GM12878 (cell line): ENCODE results near the gene EFHD1. TPM values are rescaled to one million over a fixed set of nuclear protein-coding genes. Genes with fewer than 3 reads are reported as not detected.

ENCODE experiments used
- EGR1 ChIP-seq, 2 experiments: IDR thresholded peaks; 1 replicate in 1 of 2; 2 replicates in 1 of 2; pipeline ENCODE4 v1.6.1; 2011 to 2012; ENCODE audit warnings: low read depth in 2 of 2, low read length in 2 of 2, borderline replicate concordance in 1 of 2, mild to moderate bottlenecking in 1 of 2, moderate library complexity in 1 of 2
- GABPA ChIP-seq: IDR thresholded peaks from 2 replicates; pipeline ENCODE4 v1.6.1; 2014; ENCODE audit warnings: antibody characterized with exemption, low read depth, mild to moderate bottlenecking, inconsistent platforms
- HDAC2 ChIP-seq: fragments of 200-600 bp; sonication (generic); IDR thresholded peaks from 2 replicates; pipeline ENCODE4 v1.6.1; 2017
- HDAC6 ChIP-seq: fragments of 200-600 bp; sonication (generic); IDR thresholded peaks from one replicate; pipeline ENCODE4 v1.8.0; 2017; ENCODE audit warnings: antibody characterized with exemption; ENCODE audit not compliant: unreplicated experiment
- MLLT1 ChIP-seq: fragments of 450-650 bp; IDR thresholded peaks from 2 replicates; pipeline ENCODE4 v1.6.1; 2016; ENCODE audit warnings: mild to moderate bottlenecking
- PKNOX1 ChIP-seq: fragments of 450-650 bp; IDR thresholded peaks from 2 replicates; pipeline ENCODE4 v1.6.1; 2016; ENCODE audit warnings: mild to moderate bottlenecking
- POLR2AphosphoS2 ChIP-seq: IDR thresholded peaks from 2 replicates; pipeline ENCODE4 v1.6.1; 2011; ENCODE audit warnings: low read depth, mild to moderate bottlenecking, low read length, improper control_type of control experiment, moderate library complexity
- SIN3A ChIP-seq: IDR thresholded peaks from 2 replicates; pipeline ENCODE4 v1.6.1; 2012; ENCODE audit warnings: low read depth, low read length, improper control_type of control experiment
- SPI1 ChIP-seq: IDR thresholded peaks from 2 replicates; pipeline ENCODE4 v1.6.1; 2011; ENCODE audit warnings: low read depth, mild to moderate bottlenecking, low read length, moderate library complexity, borderline replicate concordance; ENCODE audit not compliant: insufficient read depth
- TCF12 ChIP-seq: IDR thresholded peaks from 2 replicates; pipeline ENCODE4 v1.6.1; 2011; ENCODE audit warnings: low read depth, mild to moderate bottlenecking, low read length
- WRNIP1 ChIP-seq: IDR thresholded peaks from 2 replicates; pipeline ENCODE4 v1.6.1; 2011; ENCODE audit warnings: low read depth, low read length, improper control_type of control experiment, borderline replicate concordance
- ZNF384 ChIP-seq: IDR thresholded peaks from 2 replicates; pipeline ENCODE4 v1.6.1; 2012; ENCODE audit warnings: low read depth, mild to moderate bottlenecking, low read length, improper control_type of control experiment, borderline replicate concordance
- ZNF592 ChIP-seq: fragments of 450-650 bp; IDR thresholded peaks from 2 replicates; pipeline ENCODE4 v1.6.1; 2017; ENCODE audit warnings: mild to moderate bottlenecking, moderate library complexity
- polyA plus RNA-seq, 11 experiments: library from polyadenylated mRNA; depleted of rRNA in 4 of 11; unstranded in 6 of 11; stranded (reverse) in 5 of 11; fragments of >200 nt; fragmentation: Nextera tagmentation in 4 of 11; fragmentation: Illumina TruSeq in 1 of 11; extraction: Ambion mirVana in 4 of 11; extraction: Trizol in 1 of 11; gene quantifications; 1 replicate in 1 of 11; 2 replicates in 10 of 11; pipeline versions ENCODE4 v1.2.1 to v1.2.3, GENCODE V29; 2011 to 2016; ENCODE audit warnings: inconsistent platforms in 2 of 11, missing spikeins in 2 of 11, low read depth in 1 of 11
- small RNA-seq: library from RNA; depleted of rRNA; stranded (forward); fragments of <200 nt; gene quantifications from one replicate; pipeline ENCODE3, GENCODE V24; 2014
- total RNA-seq, 4 experiments: library from RNA; depleted of rRNA in 3 of 4; stranded (reverse); fragments of >200 nt in 3 of 4; fragmentation: Illumina TruSeq in 1 of 4; extraction: Trizol in 1 of 4; gene quantifications; 2 replicates each; pipeline versions ENCODE4 v1.2.1 to v1.2.3, GENCODE V29; 2013 to 2021

EFHD1 gene
- total and polyA plus RNA-seq, 10 of the 15 experiments (the other 5 are each of a cell fraction or from before 2014, with no cell fraction given), result 0.07 TPM; not detected in 9

GRCh38 chr2:232731470-232731869, 98.1 kb downstream of the EFHD1 start (continued):
- no peak for TF ChIP-seq MLLT1
- TF ChIP-seq GABPA, result no peak
- TF ChIP-seq EGR1 (IDR thresholded peaks at IDR 0.05; ENCODE audit: borderline replicate concordance in 1 of 2, low read depth in 2 of 2, low read length in 2 of 2), result no peak
- no peak for TF ChIP-seq HDAC2
- no peak for TF ChIP-seq ZNF592
- no peak for TF ChIP-seq PKNOX1
- TF ChIP-seq SPI1, result no peak
- TF ChIP-seq TCF12, result no peak
- TF ChIP-seq SIN3A, result no peak
- no peak for TF ChIP-seq HDAC6
- no peak for TF ChIP-seq WRNIP1
- TF ChIP-seq POLR2AphosphoS2, result no peak
- no peak for TF ChIP-seq ZNF384

Small RNA genes within 50 kb of the gene (small RNA-seq; reads per million reads assigned to genes)
- not detected for gene RN7SL359P

Other genes starting within 250 kb of the EFHD1 start
Only the 7 nearest of the 11 such genes appear.
- gene PRSS56, start 113.2 kb upstream of the EFHD1 start, total RNA-seq (2014; rRNA removed), result not detected in 2 replicates
- not detected in 2 replicates for gene PRSS56, start 113.2 kb upstream of the EFHD1 start, total RNA-seq (2014; rRNA removed; fragmentation: Illumina TruSeq; extraction: Trizol)
- gene PRSS56, start 113.2 kb upstream of the EFHD1 start, total RNA-seq (2021), result not detected in 2 replicates
- gene PRSS56, start 113.2 kb upstream of the EFHD1 start, polyA plus RNA-seq (2011; rRNA removed), result not detected in 2 replicates
- not detected in 2 replicates for gene PRSS56, start 113.2 kb upstream of the EFHD1 start, polyA plus RNA-seq (2014; fragmentation: Illumina TruSeq; extraction: Trizol)
- not detected for gene PRSS56, start 113.2 kb upstream of the EFHD1 start, polyA plus RNA-seq (2014; fragmentation: Nextera tagmentation; extraction: Ambion mirVana)
- gene PRSS56, start 113.2 kb upstream of the EFHD1 start, polyA plus RNA-seq (2014; rRNA removed), result not detected in 2 replicates
- not detected for gene PRSS56, start 113.2 kb upstream of the EFHD1 start, polyA plus RNA-seq (2016; fragmentation: Nextera tagmentation; extraction: Ambion mirVana)
- not detected in 2 replicates for gene CHRND, start 107.4 kb upstream of the EFHD1 start, total RNA-seq (2014; rRNA removed)
- not detected in 2 replicates for gene CHRND, start 107.4 kb upstream of the EFHD1 start, total RNA-seq (2014; rRNA removed; fragmentation: Illumina TruSeq; extraction: Trizol)
- gene CHRND, start 107.4 kb upstream of the EFHD1 start, total RNA-seq (2021), result not detected in 2 replicates
- not detected in 2 replicates for gene CHRND, start 107.4 kb upstream of the EFHD1 start, polyA plus RNA-seq (2011; rRNA removed)
- not detected in 2 replicates for gene CHRND, start 107.4 kb upstream of the EFHD1 start, polyA plus RNA-seq (2014; fragmentation: Illumina TruSeq; extraction: Trizol)
- gene CHRND, start 107.4 kb upstream of the EFHD1 start, polyA plus RNA-seq (2014; fragmentation: Nextera tagmentation; extraction: Ambion mirVana), result not detected
- gene CHRND, start 107.4 kb upstream of the EFHD1 start, polyA plus RNA-seq (2014; rRNA removed), result not detected in 2 replicates
- not detected for gene CHRND, start 107.4 kb upstream of the EFHD1 start, polyA plus RNA-seq (2016; fragmentation: Nextera tagmentation; extraction: Ambion mirVana)
- 0.05 TPM in 1 of 2 replicates, not detected in the other for gene CHRNG, start 93.9 kb upstream of the EFHD1 start, total RNA-seq (2014; rRNA removed)
- gene CHRNG, start 93.9 kb upstream of the EFHD1 start, total RNA-seq (2014; rRNA removed; fragmentation: Illumina TruSeq; extraction: Trizol), result not detected in 2 replicates
- gene CHRNG, start 93.9 kb upstream of the EFHD1 start, total RNA-seq (2021), result not detected in 2 replicates
- not detected in 2 replicates for gene CHRNG, start 93.9 kb upstream of the EFHD1 start, polyA plus RNA-seq (2011; rRNA removed)
- not detected in 2 replicates for gene CHRNG, start 93.9 kb upstream of the EFHD1 start, polyA plus RNA-seq (2014; fragmentation: Illumina TruSeq; extraction: Trizol)
- gene CHRNG, start 93.9 kb upstream of the EFHD1 start, polyA plus RNA-seq (2014; fragmentation: Nextera tagmentation; extraction: Ambion mirVana), result not detected
- gene CHRNG, start 93.9 kb upstream of the EFHD1 start, polyA plus RNA-seq (2014; rRNA removed), result not detected in 2 replicates
- under 1 TPM in 1 of 2 experiments, not detected in 1; 0.17 TPM for gene CHRNG, start 93.9 kb upstream of the EFHD1 start, polyA plus RNA-seq (2016; fragmentation: Nextera tagmentation; extraction: Ambion mirVana)
- 5.9 and 7.4 TPM in 2 replicates for gene TIGD1, start 83.0 kb upstream of the EFHD1 start, total RNA-seq (2014; rRNA removed)
- gene TIGD1, start 83.0 kb upstream of the EFHD1 start, total RNA-seq (2014; rRNA removed; fragmentation: Illumina TruSeq; extraction: Trizol), result 5.6 and 6.0 TPM in 2 replicates
- gene TIGD1, start 83.0 kb upstream of the EFHD1 start, total RNA-seq (2021), result 4.6 and 5.3 TPM in 2 replicates
- gene TIGD1, start 83.0 kb upstream of the EFHD1 start, polyA plus RNA-seq (2011; rRNA removed), result 4.2 and 5.7 TPM in 2 replicates
- gene TIGD1, start 83.0 kb upstream of the EFHD1 start, polyA plus RNA-seq (2014; fragmentation: Illumina TruSeq; extraction: Trizol), result 5.2 and 6.6 TPM in 2 replicates
- gene TIGD1, start 83.0 kb upstream of the EFHD1 start, polyA plus RNA-seq (2014; fragmentation: Nextera tagmentation; extraction: Ambion mirVana), result 1 to 10 TPM; 1.4 to 2.0 TPM
- gene TIGD1, start 83.0 kb upstream of the EFHD1 start, polyA plus RNA-seq (2014; rRNA removed), result 5.6 and 5.9 TPM in 2 replicates
- gene TIGD1, start 83.0 kb upstream of the EFHD1 start, polyA plus RNA-seq (2016; fragmentation: Nextera tagmentation; extraction: Ambion mirVana), result 1 to 10 TPM; 6.6 to 8.4 TPM
- 72.5 and 83.5 TPM in 2 replicates for gene EIF4E2, start 82.9 kb upstream of the EFHD1 start, total RNA-seq (2014; rRNA removed)
- 103 and 130 TPM in 2 replicates for gene EIF4E2, start 82.9 kb upstream of the EFHD1 start, total RNA-seq (2014; rRNA removed; fragmentation: Illumina TruSeq; extraction: Trizol)
- gene EIF4E2, start 82.9 kb upstream of the EFHD1 start, total RNA-seq (2021), result 73.2 and 73.3 TPM in 2 replicates
- 49.2 and 56.1 TPM in 2 replicates for gene EIF4E2, start 82.9 kb upstream of the EFHD1 start, polyA plus RNA-seq (2011; rRNA removed)
- gene EIF4E2, start 82.9 kb upstream of the EFHD1 start, polyA plus RNA-seq (2014; fragmentation: Illumina TruSeq; extraction: Trizol), result 116 and 121 TPM in 2 replicates
- 100 to 1,000 TPM; 100 to 158 TPM for gene EIF4E2, start 82.9 kb upstream of the EFHD1 start, polyA plus RNA-seq (2014; fragmentation: Nextera tagmentation; extraction: Ambion mirVana)
- gene EIF4E2, start 82.9 kb upstream of the EFHD1 start, polyA plus RNA-seq (2014; rRNA removed), result 71.1 and 78.0 TPM in 2 replicates
- gene EIF4E2, start 82.9 kb upstream of the EFHD1 start, polyA plus RNA-seq (2016; fragmentation: Nextera tagmentation; extraction: Ambion mirVana), result 100 to 1,000 TPM; 119 to 135 TPM
- 41.2 and 48.3 TPM in 2 replicates for gene GIGYF2, start 63.7 kb downstream of the EFHD1 start, total RNA-seq (2014; rRNA removed)
- 47.2 and 48.1 TPM in 2 replicates for gene GIGYF2, start 63.7 kb downstream of the EFHD1 start, total RNA-seq (2014; rRNA removed; fragmentation: Illumina TruSeq; extraction: Trizol)
- gene GIGYF2, start 63.7 kb downstream of the EFHD1 start, total RNA-seq (2021), result 36.0 and 40.5 TPM in 2 replicates
- gene GIGYF2, start 63.7 kb downstream of the EFHD1 start, polyA plus RNA-seq (2011; rRNA removed), result 38.5 and 46.0 TPM in 2 replicates
- 34.7 and 39.4 TPM in 2 replicates for gene GIGYF2, start 63.7 kb downstream of the EFHD1 start, polyA plus RNA-seq (2014; fragmentation: Illumina TruSeq; extraction: Trizol)
- gene GIGYF2, start 63.7 kb downstream of the EFHD1 start, polyA plus RNA-seq (2014; fragmentation: Nextera tagmentation; extraction: Ambion mirVana), result 10 to 100 TPM; 12.2 to 14.0 TPM
- gene GIGYF2, start 63.7 kb downstream of the EFHD1 start, polyA plus RNA-seq (2014; rRNA removed), result 24.2 and 31.1 TPM in 2 replicates
- gene GIGYF2, start 63.7 kb downstream of the EFHD1 start, polyA plus RNA-seq (2016; fragmentation: Nextera tagmentation; extraction: Ambion mirVana), result 10 to 100 TPM; 39.5 to 41.0 TPM
- gene KCNJ13, start 143.0 kb downstream of the EFHD1 start, total RNA-seq (2014; rRNA removed), result not detected in 2 replicates
- not detected in 2 replicates for gene KCNJ13, start 143.0 kb downstream of the EFHD1 start, total RNA-seq (2014; rRNA removed; fragmentation: Illumina TruSeq; extraction: Trizol)
- not detected in 2 replicates for gene KCNJ13, start 143.0 kb downstream of the EFHD1 start, total RNA-seq (2021)
- not detected in 2 replicates for gene KCNJ13, start 143.0 kb downstream of the EFHD1 start, polyA plus RNA-seq (2011; rRNA removed)
- not detected in 2 replicates for gene KCNJ13, start 143.0 kb downstream of the EFHD1 start, polyA plus RNA-seq (2014; fragmentation: Illumina TruSeq; extraction: Trizol)
- gene KCNJ13, start 143.0 kb downstream of the EFHD1 start, polyA plus RNA-seq (2014; fragmentation: Nextera tagmentation; extraction: Ambion mirVana), result under 1 TPM in 1 of 2 experiments, not detected in 1; 0.24 TPM
- gene KCNJ13, start 143.0 kb downstream of the EFHD1 start, polyA plus RNA-seq (2014; rRNA removed), result not detected in 2 replicates
- under 1 TPM; 0.29 to 0.68 TPM for gene KCNJ13, start 143.0 kb downstream of the EFHD1 start, polyA plus RNA-seq (2016; fragmentation: Nextera tagmentation; extraction: Ambion mirVana)